Coronary artery (tissue), 2 donors: ENCODE results near the gene CRYBG3.

Experiments
- DNase-seq: peaks from one replicate; pipeline ENCODE4 v3.0.0-alpha.2; 2017; ENCODE audit warnings: low spot score
- H3K27ac ChIP-seq, 2 donors: fragments of 200-600 bp; sonication (generic); one replicate each; pipeline ENCODE4 v1.5.1; 2016 to 2019
- H3K4me3 ChIP-seq: fragments of 200-600 bp; sonication (generic); 2 replicates; pipeline ENCODE4 v1.5.1; 2016; ENCODE audit warnings: mild to moderate bottlenecking, moderate library complexity
- TF ChIP-seq, protein P1 (sequence below): fragments of 200-600 bp; sonication (generic); IDR thresholded peaks from one replicate; pipeline ENCODE4 v1.5.1; 2019; ENCODE audit warnings: antibody characterized with exemption

Gene CRYBG3

DNA sequence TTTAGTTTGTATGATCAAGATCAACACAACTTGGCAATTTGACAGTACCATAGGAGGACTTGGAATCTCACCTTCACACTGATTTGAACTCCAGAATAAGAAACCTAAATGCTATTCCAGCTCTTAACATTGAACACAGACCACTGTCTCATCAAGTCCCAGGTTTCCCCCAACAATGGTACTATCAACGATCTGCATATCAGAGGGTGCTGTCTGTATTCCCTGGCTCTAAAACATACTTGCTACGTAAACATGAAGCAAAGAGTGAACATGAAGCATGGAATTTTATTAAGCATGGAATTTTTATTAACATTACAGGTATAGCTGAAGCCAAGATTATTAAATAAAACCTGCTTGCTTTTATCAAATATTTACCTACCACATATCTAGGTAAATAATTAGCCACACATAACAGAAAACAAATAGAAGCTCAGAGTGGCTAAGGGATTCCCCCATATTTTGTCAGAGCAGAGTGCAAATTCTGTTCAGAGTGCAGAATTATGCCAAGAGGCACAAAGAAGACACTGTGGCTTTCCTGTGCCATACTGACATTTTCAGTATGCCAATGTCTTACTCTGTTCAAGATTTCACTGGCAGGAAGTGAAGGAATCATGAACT, 172.6 kb downstream of the CRYBG3 start:
- H3K4me3 ChIP-seq, result no peak overlapping the region
- TF ChIP-seq, protein P1, sequence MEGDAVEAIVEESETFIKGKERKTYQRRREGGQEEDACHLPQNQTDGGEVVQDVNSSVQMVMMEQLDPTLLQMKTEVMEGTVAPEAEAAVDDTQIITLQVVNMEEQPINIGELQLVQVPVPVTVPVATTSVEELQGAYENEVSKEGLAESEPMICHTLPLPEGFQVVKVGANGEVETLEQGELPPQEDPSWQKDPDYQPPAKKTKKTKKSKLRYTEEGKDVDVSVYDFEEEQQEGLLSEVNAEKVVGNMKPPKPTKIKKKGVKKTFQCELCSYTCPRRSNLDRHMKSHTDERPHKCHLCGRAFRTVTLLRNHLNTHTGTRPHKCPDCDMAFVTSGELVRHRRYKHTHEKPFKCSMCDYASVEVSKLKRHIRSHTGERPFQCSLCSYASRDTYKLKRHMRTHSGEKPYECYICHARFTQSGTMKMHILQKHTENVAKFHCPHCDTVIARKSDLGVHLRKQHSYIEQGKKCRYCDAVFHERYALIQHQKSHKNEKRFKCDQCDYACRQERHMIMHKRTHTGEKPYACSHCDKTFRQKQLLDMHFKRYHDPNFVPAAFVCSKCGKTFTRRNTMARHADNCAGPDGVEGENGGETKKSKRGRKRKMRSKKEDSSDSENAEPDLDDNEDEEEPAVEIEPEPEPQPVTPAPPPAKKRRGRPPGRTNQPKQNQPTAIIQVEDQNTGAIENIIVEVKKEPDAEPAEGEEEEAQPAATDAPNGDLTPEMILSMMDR, result no peak
- no peak for DNase-seq
- H3K27ac ChIP-seq, result no peak overlapping the region
